ENCODE measurements around the gene ZNF846. TPM values are rescaled to one million over a fixed set of nuclear protein-coding genes. Genes with fewer than 3 reads are reported as not detected.

ZNF846 gene
- total RNA-seq, 1 experiment from 2014 or later: 1.2 TPM

- Histone ChIP-seq H3K9ac (ENCODE audit: low read length) (no peak overlapping the region), H4K20me1 (ENCODE audit: insufficient read depth) (no peaks in the 10 kb centered on the region), H2AFZ (ENCODE audit: low read depth, low read length, poor library complexity, severe bottlenecking) (no peak overlapping the region), H3K9me2 (ENCODE audit: insufficient read depth) (no peaks in the 10 kb centered on the region), H3K4me2 (ENCODE audit: low read length) (no peak overlapping the region), H3K27me3 (ENCODE audit: insufficient read depth, low read length) (no peaks in the 10 kb centered on the region), H3K27ac (ENCODE audit: low read depth, low read length) (no peak overlapping the region), H3K9me3 (ENCODE audit: control insufficient read depth in 1 of 2, insufficient read depth in 1 of 2, low read depth in 1 of 2, low read length in 2 of 2) (peaks cover 0 to 20% of the 10 kb centered on the region in 2 experiments; a peak in 2 of 4 replicates), H3K4me1 (ENCODE audit: control insufficient read depth in 1 of 2, insufficient read depth in 2 of 2, low read length in 2 of 2) (no peaks in the 10 kb centered on the region), H3K79me2 (ENCODE audit: insufficient read depth, low read length) (no peaks in the 10 kb centered on the region), H3K4me3 (replicated peaks in 1 of 2; ENCODE audit: low read depth in 1 of 2, low read length in 2 of 2) (no peak overlapping the region), H3K36me3 (ENCODE audit: control insufficient read depth in 1 of 2, insufficient read depth in 2 of 2, low read length in 2 of 2) (no peaks in the 10 kb centered on the region)
- ChIA-PET POLR2A (no interaction called here), CTCF (no interaction called here), RAD21 (ENCODE audit: low non-redundant PET in 1 of 2, low total read pairs in 2 of 2, uncharacterized antibody in 2 of 2, unreplicated experiment in 2 of 2) (no interaction called here)
- ATAC-seq (no peak), DNase-seq (ENCODE audit: low read depth, low spot score) (no peak)
- TF ChIP-seq YY1 (IDR thresholded peaks at IDR 0.05; ENCODE audit: extremely low read depth, insufficient replicate concordance, low read depth, low read length): no peak
- no peak for TF ChIP-seq RAD21 (IDR thresholded peaks at IDR 0.05; ENCODE audit: low read depth)
- TF ChIP-seq POLR2A (IDR thresholded peaks at IDR 0.05; ENCODE audit: borderline replicate concordance, extremely low read depth, insufficient read depth, insufficient read length): no peak
- TF ChIP-seq ATF3 (IDR thresholded peaks at IDR 0.05): no peak
- no peak for TF ChIP-seq POLR2AphosphoS5 (IDR thresholded peaks at IDR 0.05; ENCODE audit: low read depth, low read length)
- TF ChIP-seq SRF (IDR thresholded peaks at IDR 0.05; ENCODE audit: low read depth): no peak
- no peak for TF ChIP-seq EZH2phosphoT487 (IDR thresholded peaks at IDR 0.05; ENCODE audit: borderline replicate concordance)
- TF ChIP-seq ZNF274 (IDR thresholded peaks at IDR 0.05; ENCODE audit: low read depth, low read length): no peak
- no peak for TF ChIP-seq TCF7L2 (IDR thresholded peaks at IDR 0.05; ENCODE audit: borderline replicate concordance, extremely low read depth, insufficient read depth, insufficient read length)
- TF ChIP-seq SIN3A (IDR thresholded peaks at IDR 0.05; ENCODE audit: low read depth): no peak
- TF ChIP-seq ZFX (IDR thresholded peaks at IDR 0.05): no peak
- TF ChIP-seq REST (IDR thresholded peaks at IDR 0.05; ENCODE audit: low read depth): no peak
- TF ChIP-seq FOSL1 (IDR thresholded peaks at IDR 0.05; ENCODE audit: low read depth): no peak
- TF ChIP-seq CEBPB (IDR thresholded peaks at IDR 0.05; ENCODE audit: low read depth): no peak
- TF ChIP-seq CTCF (IDR thresholded peaks at IDR 0.05 in 2 of 3, conservative IDR thresholded peaks at IDR 0.05 in 1 of 3; ENCODE audit: borderline replicate concordance in 1 of 3, insufficient read depth in 1 of 3, low read depth in 2 of 3, low read length in 2 of 3): no peak
- no peak for TF ChIP-seq EGR1 (IDR thresholded peaks at IDR 0.05; ENCODE audit: low read depth)
- BruUV-seq (replicated peaks): no TSS peak
- intact Hi-C loops (cut with micrococcal nuclease): no loop called here
These were observed 26.9 kb downstream of the ZNF846 start for GRCh38 chr19:9741476-9742171.

All from HCT116 (cell line).